Prostate gland (tissue), 2 donors: ENCODE data around the gene GGT5. TPM values are rescaled to one million over a fixed set of nuclear protein-coding genes. Genes with fewer than 3 reads are reported as not detected.

Experiments
- DNase-seq: peaks from one replicate; pipeline ENCODE4 v3.0.0-alpha.2; 2019; ENCODE audit warnings: low spot score
- H3K27ac ChIP-seq, 2 donors: fragments of 200-600 bp; sonication (generic); 2 replicates each; pipeline ENCODE4 v1.5.1; 2017 to 2019
- H3K27me3 ChIP-seq: fragments of 200-600 bp; sonication (generic); replicated peaks from 2 replicates; pipeline ENCODE4 v1.5.1; 2019; ENCODE audit not compliant: insufficient read depth
- H3K36me3 ChIP-seq, 2 donors: fragments of 200-600 bp; sonication (generic); 1 replicate in 1 of 2; 2 replicates in 1 of 2; pipeline versions ENCODE4 v1.5.1 to v1.8.1; 2017 to 2019
- H3K4me1 ChIP-seq: fragments of 200-600 bp; sonication (generic); replicated peaks from 2 replicates; pipeline ENCODE4 v1.5.1; 2019
- H3K4me3 ChIP-seq, 2 donors: fragments of 200-600 bp; sonication (generic); 2 replicates each; pipeline ENCODE4 v1.5.1; 2017 to 2019
- H3K9me3 ChIP-seq: fragments of 200-600 bp; sonication (generic); 2 replicates; pipeline ENCODE4 v1.5.1; 2017
- CTCF ChIP-seq, 4 experiments: fragments of 200-600 bp in 2 of 4; fragments of 450-650 bp in 2 of 4; sonication (generic) in 2 of 4; IDR thresholded peaks; 1 replicate in 3 of 4; 2 replicates in 1 of 4; pipeline ENCODE4 v1.5.1; 2016 to 2019; ENCODE audit warnings: antibody characterized with exemption in 4 of 4, mild to moderate bottlenecking in 2 of 4, moderate library complexity in 2 of 4
- POLR2A ChIP-seq: fragments of 450-650 bp; IDR thresholded peaks from one replicate; pipeline ENCODE4 v1.6.1; 2016; ENCODE audit warnings: antibody characterized with exemption, mild to moderate bottlenecking
- POLR2AphosphoS5 ChIP-seq: sonication (generic); formaldehyde crosslinking; IDR thresholded peaks from one replicate; pipeline ENCODE4 v1.6.1; 2017; ENCODE audit warnings: antibody characterized with exemption
- WGBS: methylation state at CpG from one replicate; pipeline ENCODE4 v1.1.5; 2018; 5-methylcytosine and 5-hydroxymethylcytosine counted together
- intact Hi-C: fragments of 100-400 bp; cut with DNase I; formaldehyde crosslinking; loops from one replicate; pipeline ENCODE4 v1.14.2; 2022
- total RNA-seq, 2 donors: library from RNA; depleted of rRNA; stranded (reverse); fragments of >200 nt; gene quantifications; one replicate each; pipeline ENCODE4 v1.1.0, GENCODE V29; 2016

The GGT5 gene
- total RNA-seq, 2 donors from 2014 or later = 19.2 to 39.7 TPM

DNA sequence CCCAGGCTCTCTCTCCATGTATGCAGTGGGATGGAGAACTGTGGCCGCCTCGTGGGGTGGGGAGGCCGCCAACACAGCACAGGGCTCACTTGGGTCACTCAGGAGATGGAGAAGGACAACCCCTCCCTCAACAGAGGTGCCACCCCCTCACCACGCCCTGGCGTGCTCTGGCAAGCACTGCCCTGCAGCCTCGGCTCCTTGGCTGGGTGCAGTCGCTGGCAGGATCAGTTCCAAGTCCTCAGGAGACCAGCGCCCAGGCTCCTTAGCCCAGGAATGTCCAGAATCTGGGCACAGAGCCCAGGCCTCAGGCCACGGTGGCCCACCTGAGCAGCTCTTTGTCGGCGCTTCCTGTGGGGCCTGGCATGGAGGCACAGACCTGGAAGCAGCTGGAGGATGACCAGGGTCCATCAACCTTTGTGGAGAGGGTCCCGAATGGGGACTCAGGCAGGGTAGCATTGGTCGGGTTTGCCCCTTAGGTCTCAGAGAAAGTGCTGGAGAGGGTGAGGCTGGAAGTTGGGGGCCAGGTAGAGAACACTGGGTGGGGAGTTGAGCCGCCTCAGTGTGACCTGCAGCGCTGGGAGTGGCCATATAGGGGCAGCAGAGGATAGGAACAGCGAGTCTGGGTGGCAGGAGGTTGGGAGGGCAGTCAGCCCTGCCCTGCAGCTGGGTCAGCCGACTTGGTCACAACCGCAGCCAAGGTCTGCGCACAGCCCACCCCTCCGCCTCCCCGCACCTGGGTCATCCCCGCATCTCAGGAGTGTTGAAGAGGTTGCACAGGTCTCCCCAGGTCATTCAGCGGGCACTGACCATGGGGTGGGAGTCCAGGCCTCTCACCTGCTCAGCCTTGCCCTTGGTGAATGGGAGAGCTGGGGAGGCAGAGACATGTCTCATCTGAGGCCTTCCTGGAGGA is 55.4 kb downstream of the GGT5 start:
- 36% methylated on average over 23 of the region's 23 CpGs for WGBS
- intact Hi-C loops = loop anchor here (1.0 to 10.0 kb wide), 2 partner anchors 58 to 335 kb away; no protein-coding TSS in a partner anchor
- Histone ChIP-seq H3K36me3 (no peaks in the 10 kb centered on the region), H3K4me1 (peaks cover 10% of the 10 kb centered on the region), H3K27ac (peak overlapping the region in 1 of 2 donors; percentile 42), H3K4me3 (no peak overlapping the region), H3K27me3 (no peaks in the 10 kb centered on the region), H3K9me3 (no peaks in the 10 kb centered on the region)
- TF ChIP-seq POLR2AphosphoS5 (peak; percentile 37), CTCF (IDR thresholded peaks at IDR 0.05) (peak; percentile 83 to 97 (median 90)), POLR2A (no peak)
- peak; percentile 65 for DNase-seq

DNA sequence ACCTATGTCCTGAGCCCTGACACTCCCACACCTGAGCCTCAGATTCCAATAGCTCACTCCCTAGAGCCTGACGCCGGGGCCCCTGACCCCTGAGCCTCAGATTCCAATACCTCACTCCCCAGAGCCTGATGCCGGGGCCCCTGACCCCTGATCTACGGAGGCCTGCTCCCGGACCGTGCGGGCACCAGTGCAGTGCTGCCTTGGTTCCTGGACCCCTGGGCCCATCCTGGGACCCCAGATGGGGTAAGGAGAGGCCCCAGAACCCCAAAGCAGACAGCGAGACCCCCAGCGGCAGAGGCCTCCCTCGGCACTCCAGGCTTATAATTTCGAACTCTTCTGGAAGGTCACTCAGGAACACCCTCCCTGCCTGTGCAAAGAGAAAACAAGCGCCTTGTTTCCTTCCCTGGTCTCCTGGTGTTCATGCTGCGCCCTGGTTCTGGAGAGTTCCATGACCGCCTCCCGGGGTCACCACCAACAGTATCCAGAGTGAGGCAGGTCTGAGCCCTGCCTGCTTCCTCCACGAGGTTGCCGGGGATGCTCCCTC is 56.1 kb downstream of the GGT5 start:
- TF ChIP-seq POLR2AphosphoS5 (no peak), CTCF (IDR thresholded peaks at IDR 0.05) (no peak), POLR2A (no peak)
- no peak for DNase-seq
- intact Hi-C loops = loop anchor here (1.0 to 10.0 kb wide), 2 partner anchors 59 to 336 kb away; no protein-coding TSS in a partner anchor
- Histone ChIP-seq H3K4me1 (peaks cover 10% of the 10 kb centered on the region), H3K27me3 (no peaks in the 10 kb centered on the region), H3K36me3 (no peaks in the 10 kb centered on the region), H3K9me3 (no peaks in the 10 kb centered on the region), H3K4me3 (no peak overlapping the region), H3K27ac (no peak overlapping the region)
- WGBS = 83% methylated on average over 17 of the region's 17 CpGs

DNA sequence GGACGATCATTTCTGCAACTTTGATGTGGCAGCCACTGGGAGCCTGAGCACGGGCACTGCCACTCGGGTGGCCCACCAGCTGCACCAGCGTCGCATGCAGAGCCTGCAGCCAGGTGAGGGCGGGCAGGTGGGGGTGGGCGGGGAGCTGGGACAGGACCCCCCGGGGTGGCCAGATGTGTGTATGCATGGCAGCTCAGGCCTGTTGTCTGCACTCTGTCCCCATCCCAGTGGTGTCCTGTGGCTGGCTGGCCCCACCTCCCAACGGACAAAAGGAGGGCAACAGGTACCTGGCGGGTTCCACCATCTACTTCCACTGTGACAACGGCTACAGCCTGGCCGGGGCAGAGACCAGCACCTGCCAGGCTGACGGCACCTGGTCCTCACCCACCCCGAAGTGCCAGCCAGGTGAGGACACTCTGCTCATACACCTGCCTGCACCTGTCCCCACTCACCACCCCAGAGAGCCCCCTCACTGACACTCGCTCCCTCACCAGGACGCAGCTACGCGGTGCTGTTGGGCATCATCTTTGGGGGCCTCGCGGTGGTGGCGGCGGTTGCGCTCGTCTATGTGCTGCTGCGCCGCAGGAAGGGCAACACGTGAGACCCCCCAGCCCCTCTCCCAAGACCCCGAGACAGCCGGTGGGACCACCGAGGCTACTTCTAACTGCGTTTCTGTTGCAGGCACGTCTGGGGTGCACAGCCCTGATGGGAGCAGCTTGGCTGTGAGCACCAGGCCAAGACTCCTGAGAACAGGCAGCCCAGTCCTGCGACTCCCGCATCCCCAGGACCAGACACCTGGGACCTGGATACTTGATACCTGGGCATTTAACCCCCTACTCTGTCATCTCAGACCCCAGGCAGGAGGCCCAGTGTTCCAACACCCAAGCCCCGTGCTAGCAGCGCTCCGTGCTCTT is 56.9 kb downstream of the GGT5 start:
- intact Hi-C loops = loop anchor here (10.0 kb wide), 1 partner anchor 337 kb away; no protein-coding TSS in a partner anchor
- no peak overlapping the region for H3K27ac ChIP-seq
- DNase-seq = no peak
- H3K4me1 ChIP-seq = peaks cover 10% of the 10 kb centered on the region
- 92% methylated on average over 37 of the region's 37 CpGs for WGBS
- no peak overlapping the region for H3K4me3 ChIP-seq
- H3K27me3 ChIP-seq = no peaks in the 10 kb centered on the region
- no peaks in the 10 kb centered on the region for H3K36me3 ChIP-seq
- TF ChIP-seq CTCF (IDR thresholded peaks at IDR 0.05) = no peak
- no peak for TF ChIP-seq POLR2AphosphoS5
- no peak for TF ChIP-seq POLR2A
- no peaks in the 10 kb centered on the region for H3K9me3 ChIP-seq

DNA sequence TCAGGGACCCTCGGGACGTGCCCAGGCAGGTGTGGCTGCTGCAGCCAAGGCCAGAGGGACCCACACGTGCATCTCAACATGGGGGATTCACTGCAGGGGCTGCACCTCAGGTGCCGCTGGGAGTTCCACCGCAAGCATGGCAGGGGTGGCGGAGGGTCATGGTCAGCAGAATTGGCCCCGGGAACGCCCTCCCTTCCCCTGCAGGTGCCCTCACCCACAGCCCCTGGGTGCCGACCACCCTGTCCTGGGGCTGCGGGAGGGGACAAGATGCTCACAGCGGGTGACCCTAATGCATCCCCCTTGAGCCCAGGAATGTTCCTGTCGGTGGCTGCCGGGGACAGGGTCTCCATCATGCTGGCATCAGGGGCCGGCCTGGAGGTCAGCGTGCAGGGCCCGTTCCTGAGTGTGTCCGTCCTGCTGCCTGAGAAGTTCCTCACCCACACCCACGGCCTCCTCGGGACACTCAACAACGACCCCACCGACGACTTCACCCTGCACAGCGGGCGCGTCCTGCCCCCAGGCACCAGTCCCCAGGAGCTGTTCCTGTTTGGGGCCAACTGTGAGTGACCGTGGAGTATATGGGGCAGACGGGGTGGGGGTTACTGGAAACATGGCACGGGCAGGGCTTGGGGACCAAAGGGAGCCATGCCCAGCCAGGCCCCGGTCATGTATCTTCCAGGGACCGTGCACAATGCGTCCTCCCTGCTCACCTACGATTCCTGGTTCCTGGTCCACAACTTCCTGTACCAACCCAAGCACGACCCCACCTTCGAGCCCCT is 57.8 kb downstream of the GGT5 start:
- Histone ChIP-seq H3K27me3 (no peaks in the 10 kb centered on the region), H3K4me1 (peaks cover 10% of the 10 kb centered on the region), H3K27ac (no peak overlapping the region), H3K4me3 (no peak overlapping the region), H3K9me3 (no peaks in the 10 kb centered on the region), H3K36me3 (no peaks in the 10 kb centered on the region)
- WGBS = 86% methylated on average over 28 of the region's 34 CpGs
- DNase-seq = no peak
- intact Hi-C loops = loop anchor here (10.0 kb wide), 1 partner anchor 338 kb away; no protein-coding TSS in a partner anchor
- TF ChIP-seq CTCF (IDR thresholded peaks at IDR 0.05) = no peak
- no peak for TF ChIP-seq POLR2AphosphoS5
- no peak for TF ChIP-seq POLR2A
